Measurements from ENCODE around the gene CYP27B1. TPM values are rescaled to one million over a fixed set of nuclear protein-coding genes. Genes with fewer than 3 reads are reported as not detected.
A peak's percentile ranks its signal among the peaks of the same experiment; 100 is the strongest.

CYP27B1 gene
- total RNA-seq, 1 donor from 2014 or later: 4.2 TPM

GRCh38 chr12:57746025-57746424 is 20.9 kb downstream of the CYP27B1 start:
- H3K9me3 Mint-ChIP-seq: no peaks in the 10 kb centered on the region
- H3K4me1 Mint-ChIP-seq: peaks cover 32% of the 10 kb centered on the region
- DNase-seq (ENCODE audit: low read depth, low spot score): no peak
- peaks cover 40% of the 10 kb centered on the region for H3K27me3 Mint-ChIP-seq (ENCODE audit: low read depth)
- peak overlapping the region; percentile 95 for H3K4me3 Mint-ChIP-seq
- peaks cover 22% of the 10 kb centered on the region for H3K36me3 Mint-ChIP-seq (ENCODE audit: low read depth)
- TF ChIP-seq CTCF (conservative IDR thresholded peaks at IDR 0.05): no peak
- H3K27ac Mint-ChIP-seq (ENCODE audit: unreplicated experiment): no peak overlapping the region

- H3K27ac Mint-ChIP-seq (ENCODE audit: unreplicated experiment): peak overlapping the region; percentile 93
- peaks cover 27% of the 10 kb centered on the region for H3K4me1 Mint-ChIP-seq
- no peaks in the 10 kb centered on the region for H3K9me3 Mint-ChIP-seq
- no peak for DNase-seq (ENCODE audit: low read depth, low spot score)
- H3K27me3 Mint-ChIP-seq (ENCODE audit: low read depth): peaks cover 46% of the 10 kb centered on the region
- H3K4me3 Mint-ChIP-seq: peak overlapping the region; percentile 95
- TF ChIP-seq CTCF (conservative IDR thresholded peaks at IDR 0.05): no peak
- peaks cover 17% of the 10 kb centered on the region for H3K36me3 Mint-ChIP-seq (ENCODE audit: low read depth)
Observed at GRCh38 chr12:57745485-57745881, 21.4 kb downstream of the CYP27B1 start.

GRCh38 chr12:57744777-57745484 is 21.9 kb downstream of the CYP27B1 start, which contains the start of gene TSPAN31:
TSS of gene TSPAN31 (plus strand) at chr12:57745039. CDS start at chr12:57745155, 116 bp downstream.
- H3K27ac Mint-ChIP-seq (ENCODE audit: unreplicated experiment): peak within 1 kb of the TSS; percentile 93
- H3K9me3 Mint-ChIP-seq: no peaks in the 10 kb centered on the region
- peak; percentile 85 for DNase-seq (ENCODE audit: low read depth, low spot score)
- no peak for TF ChIP-seq CTCF (conservative IDR thresholded peaks at IDR 0.05)
- peaks cover 51% of the 10 kb centered on the region for H3K27me3 Mint-ChIP-seq (ENCODE audit: low read depth)
- H3K4me3 Mint-ChIP-seq: peak within 1 kb of the TSS; percentile 95
- peaks cover 14% of the 10 kb centered on the region for H3K36me3 Mint-ChIP-seq (ENCODE audit: low read depth)
- H3K4me1 Mint-ChIP-seq: peaks cover 23% of the 10 kb centered on the region

GRCh38 chr12:57744194-57744776 is 22.6 kb downstream of the CYP27B1 start:
- peak overlapping the region; percentile 93 for H3K27ac Mint-ChIP-seq (ENCODE audit: unreplicated experiment)
- no peaks in the 10 kb centered on the region for H3K9me3 Mint-ChIP-seq
- H3K36me3 Mint-ChIP-seq (ENCODE audit: low read depth): peaks cover 14% of the 10 kb centered on the region
- TF ChIP-seq CTCF (conservative IDR thresholded peaks at IDR 0.05): no peak
- DNase-seq (ENCODE audit: low read depth, low spot score): peak; percentile 58
- peak overlapping the region; percentile 95 for H3K4me3 Mint-ChIP-seq
- peaks cover 25% of the 10 kb centered on the region for H3K4me1 Mint-ChIP-seq
- peaks cover 58% of the 10 kb centered on the region for H3K27me3 Mint-ChIP-seq (ENCODE audit: low read depth)

GRCh38 chr12:57743769-57744168 is 23.1 kb downstream of the CYP27B1 start:
- peaks cover 30% of the 10 kb centered on the region for H3K4me1 Mint-ChIP-seq
- H3K4me3 Mint-ChIP-seq: peak overlapping the region; percentile 95
- DNase-seq (ENCODE audit: low read depth, low spot score): no peak
- no peak for TF ChIP-seq CTCF (conservative IDR thresholded peaks at IDR 0.05)
- H3K36me3 Mint-ChIP-seq (ENCODE audit: low read depth): peaks cover 12% of the 10 kb centered on the region
- no peaks in the 10 kb centered on the region for H3K9me3 Mint-ChIP-seq
- peaks cover 63% of the 10 kb centered on the region for H3K27me3 Mint-ChIP-seq (ENCODE audit: low read depth)
- no peak overlapping the region for H3K27ac Mint-ChIP-seq (ENCODE audit: unreplicated experiment)

Data from neural crest cell (in vitro differentiated cells).